K562 (cell line): ENCODE results near the gene NIPAL1. TPM values are rescaled to one million over a fixed set of nuclear protein-coding genes. Genes with fewer than 3 reads are reported as not detected.

ENCODE experiments used
- ATAC-seq: fragments of 200-7000 bp; cut with Tn5 transposase; 3 replicates; pipeline ENCODE4 v1.9.1; 2020; ENCODE audit warnings: moderate library complexity
- BruUV-seq: library from RNA; stranded (reverse); fragments of 400-500 nt; replicated peaks from 2 replicates; lab custom pipeline; 2021; lab: Mats Ljungman, UMichigan
- CTCF ChIA-PET: fragments of 300-600 bp; formaldehyde crosslinking; extraction: SDS; loops from one replicate; lab custom pipeline; 2021; ENCODE audit warnings: low intra/inter-chr PET ratio; lab: Yijun Ruan, JAX
- POLR2A ChIA-PET: fragments of 300-600, 350-650 bp; sonication (Branson Sonifier 250); formaldehyde crosslinking; extraction: SDS; loops from one replicate; lab custom pipeline; 2021; ENCODE audit warnings: antibody characterized with exemption, inconsistent platforms; lab: Yijun Ruan, JAX
- DNase-seq, 4 experiments: peaks; one replicate each; pipeline versions ENCODE4 v3.0.0 to v3.0.0-alpha.2; 2011 to 2018; ENCODE audit warnings: low spot score in 3 of 4, mixed read lengths in 3 of 4; ENCODE audit errors: extremely low read depth in 1 of 4
- FAIRE-seq: peaks from 2 replicates; lab custom pipeline; 2011; peaks lifted over from hg19 to GRCh38; lab: Jason Lieb, UNC
- H2AFZ ChIP-seq: 2 replicates; pipeline ENCODE4 v1.6.0; 2011; ENCODE audit warnings: low read depth, low read length, control low read depth, inconsistent platforms
- H3K27ac ChIP-seq: fragments of 200-600 bp; 3 replicates; pipeline ENCODE4 v1.8.0; 2011; ENCODE audit warnings: low read depth, mild to moderate bottlenecking, control low read depth, inconsistent platforms, low read length, moderate library complexity, mixed read lengths; ENCODE audit errors: extremely low read depth
- H3K27me3 ChIP-seq, 2 experiments: fragments of 300-600 bp in 1 of 2; 2 replicates in 1 of 2; 3 replicates in 1 of 2; pipeline versions ENCODE4 v1.6.0 to v1.8.0; 2011; ENCODE audit warnings: inconsistent platforms in 2 of 2, low read length in 2 of 2, mild to moderate bottlenecking in 1 of 2, mixed read lengths in 1 of 2, moderate library complexity in 1 of 2; ENCODE audit not compliant: control insufficient read depth in 2 of 2, insufficient read depth in 2 of 2
- H3K36me3 ChIP-seq: fragments of 300-600 bp; 3 replicates; pipeline ENCODE4 v1.8.0; 2011; ENCODE audit warnings: mild to moderate bottlenecking, low read length, inconsistent platforms; ENCODE audit not compliant: control insufficient read depth, insufficient read depth
- H3K4me1 ChIP-seq, 2 experiments: fragments of 200-600 bp in 1 of 2; replicated peaks in 1 of 2; 2 replicates in 1 of 2; 3 replicates in 1 of 2; pipeline versions ENCODE4 v1.5.1 to v1.8.0; 2011; ENCODE audit warnings: inconsistent platforms in 2 of 2, low read length in 2 of 2, mild to moderate bottlenecking in 1 of 2, mixed read lengths in 1 of 2, moderate library complexity in 1 of 2; ENCODE audit not compliant: control insufficient read depth in 2 of 2, insufficient read depth in 2 of 2
- H3K4me2 ChIP-seq: 2 replicates; pipeline ENCODE4 v1.6.1; 2011; ENCODE audit warnings: low read length, control low read depth, inconsistent platforms, mixed read lengths; ENCODE audit not compliant: insufficient read depth
- H3K4me3 ChIP-seq: fragments of 200-600 bp; sonication (generic), shearing (Covaris generic); 2 replicates; pipeline ENCODE4 v1.5.1; 2016; ENCODE audit warnings: control low read depth, inconsistent platforms
- H3K79me2 ChIP-seq: fragments of 200-600 bp; 3 replicates; pipeline ENCODE4 v1.8.0; 2011; ENCODE audit warnings: low read length, inconsistent platforms; ENCODE audit not compliant: control insufficient read depth, insufficient read depth
- H3K9ac ChIP-seq, 2 experiments: 2 replicates each; pipeline versions ENCODE4 v1.6.0 to v1.6.1; 2011; ENCODE audit warnings: low read depth in 2 of 2, low read length in 2 of 2, control low read depth in 1 of 2, inconsistent platforms in 1 of 2, mild to moderate bottlenecking in 1 of 2, mixed read lengths in 1 of 2; ENCODE audit not compliant: insufficient read depth in 1 of 2
- H3K9me1 ChIP-seq: one replicate; pipeline ENCODE4 v1.6.0; 2011; ENCODE audit warnings: inconsistent platforms, mild to moderate bottlenecking, low read length, moderate library complexity; ENCODE audit not compliant: control insufficient read depth, insufficient read depth
- H3K9me3 ChIP-seq: replicated peaks from 2 replicates; pipeline ENCODE4 v1.5.1; 2011; ENCODE audit warnings: low read depth, low read length, inconsistent platforms; ENCODE audit not compliant: control insufficient read depth, insufficient read depth
- H4K20me1 ChIP-seq: replicated peaks from 2 replicates; pipeline ENCODE4 v1.6.1; 2011; ENCODE audit warnings: low read length, inconsistent platforms, mixed read lengths; ENCODE audit not compliant: control insufficient read depth, insufficient read depth
- CAMTA2 ChIP-seq: fragments of 250-450 bp; sonication (Bioruptor Pico); conservative IDR thresholded peaks from 2 replicates; pipeline ENCODE4 v1.5.1; 2022
- ELF2 ChIP-seq: fragments of 250-450 bp; sonication (Bioruptor Pico); IDR thresholded peaks from 2 replicates; pipeline ENCODE4 v1.5.0; 2021; ENCODE audit warnings: mild to moderate bottlenecking
- GTF2E2 ChIP-seq: fragments of 200-800 bp; sonication (Bioruptor generic); IDR thresholded peaks from 2 replicates; pipeline ENCODE4 v1.6.1; 2016; ENCODE audit warnings: missing genetic modification characterization, missing compliant biosample characterization
- ZNF282 ChIP-seq: sonication (generic); formaldehyde crosslinking; IDR thresholded peaks from 2 replicates; pipeline ENCODE4 v1.8.1; 2023; ENCODE audit warnings: missing genetic modification reagents
- ZNF699 ChIP-seq: fragments of 250-450 bp; sonication (Bioruptor Pico); IDR thresholded peaks from 2 replicates; pipeline ENCODE4 v1.8.0; 2021; ENCODE audit warnings: mild to moderate bottlenecking, moderate library complexity; ENCODE audit not compliant: insufficient replicate concordance
- WGBS: fragments of 100-300 bp; shearing (Covaris generic); methylation state at CpG from one replicate; pipeline ENCODE4 v1.1.6; 2016; ENCODE audit warnings: low coverage, mixed read lengths; ENCODE audit not compliant: insufficient coverage; ENCODE audit errors: missing lambda C conversion rate; 5-methylcytosine and 5-hydroxymethylcytosine counted together
- in situ Hi-C: fragments of 300-500 bp; cut with MboI; formaldehyde crosslinking; loops from 4 replicates; pipeline ENCODE4 v1.15.0; 2018; ENCODE audit warnings: inconsistent platforms, mixed read lengths
- intact Hi-C: fragments of 100-400 bp; cut with micrococcal nuclease; formaldehyde crosslinking; loops from 2 replicates; pipeline ENCODE4 v1.14.2; 2022
- polyA plus RNA-seq, 8 experiments: library from polyadenylated mRNA; depleted of rRNA in 4 of 8; stranded (reverse) in 5 of 8; unstranded in 3 of 8; fragments of >200 nt; fragmentation: Nextera tagmentation in 2 of 8; fragmentation: Illumina TruSeq in 1 of 8; extraction: Ambion mirVana in 2 of 8; extraction: Trizol in 1 of 8; gene quantifications; 2 replicates each; pipeline versions ENCODE4 v1.2.1 to v1.2.3, GENCODE V29; 2011 to 2014; ENCODE audit warnings: inconsistent platforms in 1 of 8, missing spikeins in 1 of 8
- total RNA-seq, 7 experiments: library from RNA; depleted of rRNA in 6 of 7; stranded (reverse); fragments of >200 nt in 6 of 7; fragmentation: Illumina TruSeq in 2 of 7; extraction: Trizol in 2 of 7; gene quantifications; 2 replicates each; pipeline versions ENCODE4 v1.2.1 to v1.2.3, GENCODE V29; 2011 to 2021; ENCODE audit warnings: low replicate concordance in 1 of 7
- TF ChIP-seq, protein P1 (sequence below), 2 experiments: fragments of 450-650 bp; IDR thresholded peaks; 2 replicates each; pipeline ENCODE4 v1.6.1; 2016; ENCODE audit warnings: mild to moderate bottlenecking in 2 of 2, borderline replicate concordance in 1 of 2, low read depth in 1 of 2, moderate library complexity in 1 of 2
- TF ChIP-seq, protein P2 (sequence below): IDR thresholded peaks from 2 replicates; pipeline ENCODE4 v1.6.1; 2012; ENCODE audit warnings: low read depth, low read length, improper control_type of control experiment, borderline replicate concordance

NIPAL1 gene
- total and polyA plus RNA-seq, 9 of the 15 experiments (the other 6 are each of a cell fraction or from before 2014, with no cell fraction given) = 0.03 to 0.43 (median 0.25) TPM

DNA sequence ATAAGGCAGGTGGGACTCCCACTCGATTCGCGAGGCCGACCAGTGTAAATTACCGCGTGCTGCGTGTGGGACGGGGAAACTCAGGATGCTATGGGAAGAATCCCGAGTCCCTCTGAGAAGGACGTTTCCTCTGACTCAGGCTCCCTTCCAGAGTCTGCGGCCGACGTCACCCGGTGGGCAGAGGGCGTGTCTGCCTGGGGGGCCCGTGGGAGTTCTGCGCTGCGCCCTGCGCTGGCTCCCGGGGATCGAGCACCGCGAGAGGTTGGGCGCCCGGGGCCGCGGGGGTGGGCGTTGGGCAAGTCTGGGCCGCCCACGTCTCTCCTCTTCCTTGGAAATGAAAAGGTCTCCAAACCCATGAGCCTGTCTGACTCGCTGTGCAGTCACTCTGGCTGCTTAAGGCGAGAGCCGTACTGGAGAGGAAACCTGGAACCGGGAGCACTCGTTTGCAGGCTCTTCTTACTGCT lies 568 bp downstream of the NIPAL1 start:
- peaks cover 10 to 16% of the 10 kb centered on the region in 2 experiments; a peak in 4 of 5 replicates for H3K27me3 ChIP-seq
- ChIA-PET CTCF (no interaction called here), POLR2A (interaction anchor here (2.2 kb wide), 1 partner anchor 12 kb away, joined by 6 read pairs; no protein-coding TSS in a partner anchor)
- no peaks in the 10 kb centered on the region for H4K20me1 ChIP-seq
- peak overlapping the region; percentile 54 for H3K4me3 ChIP-seq
- H3K4me2 ChIP-seq = peak overlapping the region; percentile 83
- H3K9ac ChIP-seq = peak overlapping the region; percentile 49 to 91; a peak in 3 of 4 replicates
- FAIRE-seq = no peak
- DNase-seq = peak; percentile 30 to 58 (median 46)
- peak; percentile 34 for ATAC-seq
- no TSS peak for BruUV-seq
- H3K27ac ChIP-seq = no peak overlapping the region
- H3K36me3 ChIP-seq = no peaks in the 10 kb centered on the region
- no peaks in the 10 kb centered on the region for H3K9me1 ChIP-seq
- 3% methylated on average over 33 of the region's 35 CpGs for WGBS
- intact Hi-C loops (loop anchor here (5.0 kb wide), 1 partner anchor 70 kb away; no protein-coding TSS in a partner anchor), in situ Hi-C loops (no loop called here)
- peak overlapping the region; percentile 88 for H2AFZ ChIP-seq
- H3K4me1 ChIP-seq = peaks cover 4 to 13% of the 10 kb centered on the region in 2 experiments; a peak in 3 of 5 replicates
- no peaks in the 10 kb centered on the region for H3K79me2 ChIP-seq
- no peaks in the 10 kb centered on the region for H3K9me3 ChIP-seq
- TF ChIP-seq ZNF282 (CRISPR knock-in tag) (no peak), ELF2 (no peak), ZNF699 (CRISPR knock-in tag) (no peak), GTF2E2 (tag) (no peak), CAMTA2 (CRISPR knock-in tag) (no peak)
- TF ChIP-seq, protein P1, sequence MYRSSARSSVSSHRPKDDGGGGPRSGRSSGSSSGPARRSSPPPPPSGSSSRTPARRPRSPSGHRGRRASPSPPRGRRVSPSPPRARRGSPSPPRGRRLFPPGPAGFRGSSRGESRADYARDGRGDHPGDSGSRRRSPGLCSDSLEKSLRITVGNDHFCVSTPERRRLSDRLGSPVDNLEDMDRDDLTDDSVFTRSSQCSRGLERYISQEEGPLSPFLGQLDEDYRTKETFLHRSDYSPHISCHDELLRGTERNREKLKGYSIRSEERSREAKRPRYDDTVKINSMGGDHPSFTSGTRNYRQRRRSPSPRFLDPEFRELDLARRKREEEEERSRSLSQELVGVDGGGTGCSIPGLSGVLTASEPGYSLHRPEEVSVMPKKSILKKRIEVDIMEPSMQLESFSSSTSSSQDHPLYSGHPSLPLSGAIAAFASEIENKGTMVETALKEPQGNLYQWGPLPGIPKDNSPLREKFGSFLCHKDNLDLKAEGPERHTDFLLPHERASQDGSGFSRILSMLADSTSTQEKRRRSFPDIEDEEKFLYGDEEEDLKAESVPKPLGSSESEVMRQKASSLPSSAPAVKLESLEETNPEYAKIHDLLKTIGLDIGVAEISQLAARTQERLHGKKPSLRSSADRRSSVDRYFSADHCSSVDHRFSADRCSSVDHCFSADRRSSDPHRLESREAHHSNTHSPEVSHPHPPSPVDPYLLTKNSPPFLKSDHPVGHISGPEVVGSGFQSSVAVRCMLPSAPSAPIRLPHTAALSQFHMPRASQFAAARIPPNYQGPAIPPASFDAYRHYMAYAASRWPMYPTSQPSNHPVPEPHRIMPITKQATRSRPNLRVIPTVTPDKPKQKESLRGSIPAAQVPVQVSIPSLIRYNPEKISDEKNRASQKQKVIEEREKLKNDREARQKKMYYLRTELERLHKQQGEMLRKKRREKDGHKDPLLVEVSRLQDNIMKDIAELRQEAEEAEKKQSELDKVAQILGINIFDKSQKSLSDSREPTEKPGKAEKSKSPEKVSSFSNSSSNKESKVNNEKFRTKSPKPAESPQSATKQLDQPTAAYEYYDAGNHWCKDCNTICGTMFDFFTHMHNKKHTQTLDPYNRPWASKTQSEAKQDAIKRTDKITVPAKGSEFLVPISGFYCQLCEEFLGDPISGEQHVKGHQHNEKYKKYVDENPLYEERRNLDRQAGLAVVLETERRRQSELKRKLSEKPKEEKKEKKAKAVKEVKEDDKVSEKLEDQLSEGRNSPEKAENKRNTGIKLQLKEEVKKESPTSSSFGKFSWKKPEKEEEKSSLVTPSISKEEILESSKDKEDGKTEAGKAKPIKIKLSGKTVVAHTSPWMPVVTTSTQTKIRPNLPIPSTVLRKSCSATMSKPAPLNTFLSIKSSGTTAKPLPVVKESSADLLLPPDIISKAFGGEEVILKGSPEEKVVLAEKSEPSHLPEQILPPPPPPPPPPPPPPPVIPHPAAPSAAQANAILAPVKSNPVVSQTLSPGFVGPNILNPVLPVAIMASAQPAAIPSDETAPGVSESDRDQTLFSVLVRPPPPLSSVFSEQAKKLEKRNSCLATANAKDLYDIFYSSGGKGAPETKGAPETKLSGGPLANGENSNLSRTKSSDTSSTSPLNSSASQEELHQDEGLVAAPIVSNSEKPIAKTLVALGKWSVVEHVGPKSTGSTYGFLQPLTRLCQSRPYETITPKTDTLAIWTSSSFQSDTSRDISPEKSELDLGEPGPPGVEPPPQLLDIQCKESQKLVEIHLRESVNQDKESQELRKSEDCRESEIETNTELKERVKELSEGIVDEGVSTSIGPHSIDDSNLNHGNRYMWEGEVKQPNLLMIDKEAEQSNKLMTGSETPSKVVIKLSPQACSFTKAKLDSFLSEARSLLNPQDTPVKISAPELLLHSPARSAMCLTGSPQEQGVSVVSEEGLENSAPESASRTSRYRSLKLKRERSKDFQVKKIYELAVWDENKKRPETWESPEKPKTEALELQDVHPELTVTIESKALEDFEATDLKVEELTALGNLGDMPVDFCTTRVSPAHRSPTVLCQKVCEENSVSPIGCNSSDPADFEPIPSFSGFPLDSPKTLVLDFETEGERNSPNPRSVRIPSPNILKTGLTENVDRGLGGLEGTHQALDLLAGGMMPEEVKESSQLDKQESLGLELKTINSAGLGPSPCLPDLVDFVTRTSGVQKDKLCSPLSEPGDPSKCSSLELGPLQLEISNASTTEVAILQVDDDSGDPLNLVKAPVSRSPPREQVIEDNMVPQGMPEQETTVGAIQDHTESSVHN (IDR thresholded peaks at IDR 0.05; ENCODE audit: borderline replicate concordance in 1 of 2, low read depth in 1 of 2) = no peak
- TF ChIP-seq, protein P2, sequence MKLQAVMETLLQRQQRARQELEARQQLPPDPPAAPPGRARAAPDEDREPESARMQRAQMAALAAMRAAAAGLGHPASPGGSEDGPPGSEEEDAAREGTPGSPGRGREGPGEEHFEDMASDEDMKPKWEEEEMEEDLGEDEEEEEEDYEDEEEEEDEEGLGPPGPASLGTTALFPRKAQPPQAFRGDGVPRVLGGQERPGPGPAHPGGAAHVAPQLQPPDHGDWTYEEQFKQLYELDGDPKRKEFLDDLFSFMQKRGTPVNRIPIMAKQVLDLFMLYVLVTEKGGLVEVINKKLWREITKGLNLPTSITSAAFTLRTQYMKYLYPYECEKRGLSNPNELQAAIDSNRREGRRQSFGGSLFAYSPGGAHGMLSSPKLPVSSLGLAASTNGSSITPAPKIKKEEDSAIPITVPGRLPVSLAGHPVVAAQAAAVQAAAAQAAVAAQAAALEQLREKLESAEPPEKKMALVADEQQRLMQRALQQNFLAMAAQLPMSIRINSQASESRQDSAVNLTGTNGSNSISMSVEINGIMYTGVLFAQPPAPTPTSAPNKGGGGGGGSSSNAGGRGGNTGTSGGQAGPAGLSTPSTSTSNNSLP = no peak
